NT2/D1 (cell line): ENCODE measurements around the gene STK16.

Experiments used
- SUZ12 ChIP-seq: IDR thresholded peaks from 2 replicates; pipeline ENCODE4 v1.6.1; 2011; ENCODE audit not compliant: insufficient read length, insufficient read depth; ENCODE audit errors: extremely low read depth
- YY1 ChIP-seq: IDR thresholded peaks from 2 replicates; pipeline ENCODE4 v1.6.1; 2011; ENCODE audit not compliant: insufficient read length, insufficient read depth
- ZNF274 ChIP-seq: IDR thresholded peaks from 2 replicates; pipeline ENCODE4 v1.6.1; 2011; ENCODE audit warnings: mild to moderate bottlenecking, low read depth, low read length

GRCh38 chr2:219282943-219283581 lies 37.8 kb downstream of the STK16 start:
- no peak for TF ChIP-seq SUZ12
- no peak for TF ChIP-seq ZNF274
- TF ChIP-seq YY1 = no peak
